Right kidney (tissue), 1 donor: ENCODE results near the gene GABBR2.

Experiments
- DNase-seq: peaks from one replicate; pipeline ENCODE4 v3.0.0-alpha.2; 2016

GABBR2 gene

DNA sequence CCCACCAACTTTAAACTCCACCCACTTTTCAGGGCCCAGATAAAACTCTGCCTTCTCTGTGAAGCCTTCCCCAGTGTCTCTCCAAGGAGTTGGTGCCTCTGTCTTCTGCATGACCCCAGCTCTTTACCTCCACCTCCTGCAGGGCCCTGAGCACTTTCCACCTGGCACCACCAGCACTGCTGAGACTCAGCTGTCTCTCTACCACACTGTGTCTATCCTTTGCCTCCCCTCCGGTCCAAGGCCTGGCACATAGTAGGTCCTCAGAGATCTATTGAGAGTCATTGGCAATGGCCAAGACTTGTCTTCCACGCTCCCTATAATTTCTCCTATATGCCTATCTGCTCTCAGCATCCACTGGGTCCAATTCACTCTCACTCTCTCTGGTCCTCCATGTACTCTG lies 12.9 kb upstream of the GABBR2 start:
- no peak for DNase-seq

DNA sequence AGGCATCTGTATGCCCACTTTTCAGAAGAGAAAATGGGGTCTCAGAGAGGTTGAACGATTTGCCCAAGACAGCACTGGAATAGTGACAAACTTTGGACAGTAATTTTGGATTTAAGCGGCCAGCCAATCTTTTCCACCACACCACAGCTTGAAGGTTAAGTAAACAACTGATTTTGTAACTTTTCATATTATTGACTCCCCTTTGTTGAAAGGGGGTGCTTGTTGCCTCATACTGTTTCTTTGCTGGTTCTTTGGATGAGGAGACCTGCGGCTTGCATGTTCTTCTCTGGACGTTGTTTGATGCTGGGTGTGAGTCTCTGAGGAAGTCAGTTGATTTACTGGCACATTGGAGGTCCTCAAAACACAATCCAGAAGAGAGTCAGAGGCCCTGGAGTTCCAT lies 11.7 kb upstream of the GABBR2 start:
- no peak for DNase-seq

DNA sequence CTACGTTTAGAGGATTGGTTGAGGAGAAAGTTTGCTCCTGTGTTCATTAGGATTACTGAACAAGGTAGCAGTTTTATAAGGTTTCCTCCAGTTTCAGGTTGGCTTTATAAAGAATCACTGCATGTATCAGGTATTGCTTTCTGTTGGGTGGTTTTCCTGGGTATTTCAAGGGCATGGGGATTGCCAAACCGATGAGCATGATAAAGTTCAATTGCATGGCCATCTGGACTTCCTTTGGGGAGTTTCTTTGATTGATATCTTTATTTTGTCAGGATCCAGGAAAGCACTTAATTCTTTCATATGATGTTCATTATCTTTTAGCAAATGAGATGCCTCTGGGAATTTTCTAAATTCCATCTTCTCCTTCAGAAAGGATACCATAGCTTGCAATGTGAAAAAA lies 10.3 kb upstream of the GABBR2 start:
- DNase-seq, result no peak

- DNase-seq, result no peak
These were observed 6.1 kb upstream of the GABBR2 start for GRCh38 chr9:98714833-98715232.

- no peak for DNase-seq
These were observed 4.3 kb upstream of the GABBR2 start for GRCh38 chr9:98712987-98713386.

GRCh38 chr9:98709968-98710965 lies 1.5 kb upstream of the GABBR2 start:
- DNase-seq, result peak; percentile 38

DNA sequence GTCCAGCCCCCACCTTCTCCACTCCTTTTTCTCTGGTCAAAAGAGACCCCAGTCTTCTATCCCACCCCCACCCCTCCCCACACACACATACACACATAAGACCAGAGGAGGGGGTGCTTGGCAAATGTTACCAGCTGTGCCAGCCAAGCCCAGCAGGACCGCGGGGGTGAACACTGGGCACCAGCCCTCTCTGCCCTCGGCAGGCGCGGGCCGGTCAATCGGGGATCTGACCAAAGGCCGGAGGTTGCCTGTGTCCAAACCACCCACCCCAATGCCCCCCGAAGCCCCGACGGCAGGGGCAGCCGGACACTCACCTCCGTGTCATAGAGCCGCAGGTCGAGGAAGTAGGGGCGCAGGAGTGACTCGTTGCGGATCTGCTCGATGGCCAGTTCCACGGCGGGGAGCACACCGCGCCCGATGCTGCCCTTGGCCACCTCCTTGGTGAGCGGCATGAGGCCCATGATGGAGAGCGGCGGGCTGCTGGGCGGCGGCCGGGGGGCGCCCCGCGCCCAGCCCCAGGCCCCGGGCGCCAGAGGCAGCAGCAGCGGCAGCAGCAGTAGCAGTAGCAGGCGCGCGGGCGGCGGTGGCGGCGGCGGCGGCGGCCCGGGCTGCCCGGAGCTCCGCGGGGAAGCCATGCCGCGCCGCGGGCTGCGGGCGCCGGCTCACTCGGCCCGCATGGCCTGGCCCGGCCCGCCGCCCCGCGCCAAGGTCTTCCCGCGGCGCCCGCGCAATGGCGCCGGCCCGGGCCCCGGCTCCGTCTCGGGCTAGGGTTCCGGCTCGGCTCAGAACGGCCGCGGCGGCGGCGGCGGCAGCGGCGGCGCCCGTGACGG lies 417 bp downstream of the GABBR2 start:
- peak; percentile 48 for DNase-seq

DNA sequence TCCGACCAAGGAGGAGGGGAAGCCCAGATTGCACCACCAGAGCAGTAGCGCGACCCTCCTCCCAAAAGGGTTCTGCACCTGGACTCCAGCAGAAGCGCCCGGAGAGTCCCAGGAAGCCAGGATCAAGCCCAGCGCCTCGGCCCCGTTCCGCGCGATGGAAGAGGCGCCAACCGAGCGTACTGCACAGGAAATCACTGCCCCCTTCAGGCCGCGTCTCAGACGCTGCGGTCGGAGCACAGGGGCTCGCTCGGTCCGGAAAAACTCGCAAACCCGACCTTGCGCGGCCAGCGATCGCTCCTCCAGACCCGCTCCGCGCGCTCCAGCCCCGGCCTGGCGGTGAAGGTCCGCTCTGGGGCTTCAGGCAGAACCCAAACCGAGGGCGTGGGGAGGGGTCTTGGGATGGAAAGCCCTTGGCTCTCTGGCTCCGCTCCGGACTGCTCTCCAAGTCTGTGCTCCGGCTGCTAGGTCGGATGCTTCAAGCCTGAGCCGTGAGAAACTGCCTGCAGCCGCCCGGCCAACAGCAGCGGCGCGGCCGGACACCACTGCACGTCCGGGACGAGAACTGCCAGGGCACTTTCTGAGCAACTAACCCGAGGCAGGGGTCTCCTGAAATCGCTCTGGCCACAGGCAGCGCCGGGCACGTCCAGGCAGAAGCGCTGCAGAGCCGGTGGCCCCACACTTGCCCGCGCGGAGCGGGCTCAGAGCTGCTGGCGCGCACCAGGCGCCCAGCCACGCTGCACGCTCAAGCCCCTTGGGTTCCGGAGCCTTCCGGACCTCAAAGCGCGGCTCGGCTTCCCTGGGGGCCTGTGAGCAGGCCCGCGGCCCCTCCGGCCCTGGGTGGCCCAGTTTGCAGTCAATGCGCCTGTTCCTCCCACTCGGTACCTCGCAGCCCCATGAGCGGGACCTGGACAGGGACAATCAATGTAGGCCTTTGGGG lies 1.3 kb downstream of the GABBR2 start:
- peak; percentile 93 for DNase-seq

DNA sequence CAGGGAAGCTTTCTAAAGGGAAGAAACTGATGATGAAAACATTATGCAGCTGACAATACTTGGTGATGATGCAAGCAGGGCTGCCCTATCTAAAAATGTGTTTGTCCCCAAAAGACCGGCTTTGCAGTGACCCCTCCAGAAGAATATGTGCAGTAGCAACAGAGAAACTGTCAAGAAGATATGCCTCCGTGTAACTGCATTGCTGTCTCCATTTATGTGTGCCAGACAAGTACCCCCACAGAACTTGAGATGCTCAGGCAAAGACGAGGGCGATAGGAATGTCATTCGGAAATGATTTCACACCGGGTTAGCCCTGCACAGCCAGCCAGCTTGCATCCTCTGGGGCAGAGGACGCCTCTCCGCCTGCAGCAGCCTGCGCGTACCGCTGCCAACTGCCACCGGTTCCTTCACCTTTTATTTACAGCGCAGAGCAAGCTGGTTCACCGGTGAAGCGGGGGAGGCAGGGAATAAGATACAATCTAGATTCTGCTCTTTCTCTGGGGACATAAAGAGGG lies 2.0 kb downstream of the GABBR2 start:
- DNase-seq, result no peak

DNA sequence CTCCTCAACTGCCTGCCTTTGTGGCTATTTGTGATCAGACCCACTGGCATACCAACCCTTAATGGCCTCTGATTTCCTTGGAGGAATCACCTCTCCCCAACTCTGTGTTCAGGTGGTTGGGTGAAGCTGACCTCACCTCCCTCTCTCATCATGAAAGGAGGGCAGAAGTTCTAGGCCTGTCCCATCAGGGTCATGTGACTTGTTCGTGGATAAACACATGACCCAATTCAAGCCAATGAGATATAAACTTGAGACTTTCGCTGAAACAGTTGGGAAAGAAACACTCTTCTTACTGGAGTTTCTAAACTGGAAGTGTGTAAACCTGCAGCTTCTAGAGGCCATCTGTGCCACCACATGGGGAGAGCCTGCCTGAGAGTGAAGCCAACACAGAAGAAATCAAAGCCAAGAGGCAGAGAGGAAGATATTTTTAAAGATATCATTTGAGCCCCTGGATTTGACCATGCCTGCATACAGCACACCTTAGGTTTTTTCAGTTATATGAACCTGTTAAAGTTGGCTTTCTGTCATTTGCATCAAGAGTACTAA lies 5.8 kb downstream of the GABBR2 start:
- DNase-seq, result no peak

DNA sequence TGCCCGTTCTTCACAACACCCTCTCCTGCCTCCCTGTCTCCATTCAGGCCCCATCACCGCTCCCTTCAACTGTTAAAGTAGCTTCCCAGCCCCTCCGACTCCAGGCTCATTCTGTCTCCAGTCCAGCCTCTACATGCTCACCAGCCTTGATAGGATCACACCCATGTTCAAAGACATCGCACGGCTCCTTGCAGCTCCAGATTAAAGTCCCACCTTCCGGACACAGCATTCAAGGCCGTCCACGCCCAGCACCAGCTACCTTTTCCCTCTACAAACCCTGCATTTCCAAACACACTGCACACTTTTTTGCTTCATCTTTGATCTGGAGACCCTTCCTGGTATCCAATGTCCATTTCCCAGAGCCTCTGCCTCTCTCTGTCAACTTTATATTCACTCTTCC lies 6.4 kb downstream of the GABBR2 start:
- DNase-seq, result no peak

DNA sequence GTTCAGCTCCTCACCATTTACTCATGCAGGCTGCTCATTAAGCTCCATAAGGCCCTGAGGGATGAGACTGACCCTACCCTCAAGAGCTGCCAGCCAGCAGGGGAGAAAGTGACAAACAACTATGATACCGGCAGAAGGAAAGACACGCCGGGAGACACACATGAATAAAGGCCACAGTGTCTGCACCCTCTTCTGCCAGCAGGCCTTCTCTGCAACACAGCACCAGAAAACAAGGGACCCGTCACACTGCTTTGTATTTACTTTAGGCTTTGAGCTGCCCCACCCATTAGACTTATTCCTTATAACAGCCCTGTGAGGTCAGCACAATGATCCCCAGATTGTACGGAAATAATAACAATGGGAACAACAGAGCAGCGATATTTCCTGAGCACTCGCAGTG lies 7.2 kb downstream of the GABBR2 start:
- DNase-seq, result no peak

DNA sequence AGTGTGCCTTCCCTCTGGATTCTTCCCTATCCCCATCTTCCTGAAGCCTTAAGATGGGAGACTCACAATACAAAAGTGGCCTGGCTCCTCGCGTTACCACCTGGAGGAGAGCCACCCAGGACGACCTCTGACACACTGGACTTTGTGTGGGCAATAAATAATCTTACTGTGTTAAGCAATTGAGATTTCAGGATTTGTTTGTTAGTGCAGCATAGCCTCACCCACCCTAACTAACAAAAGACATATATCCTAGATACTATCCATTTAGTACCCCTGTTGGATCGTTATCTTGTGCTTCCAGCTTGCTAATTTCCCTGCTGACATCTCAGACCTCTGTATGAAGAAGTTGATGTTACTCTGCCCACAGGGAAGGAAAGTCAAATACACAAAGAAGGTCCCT lies 7.9 kb downstream of the GABBR2 start:
- DNase-seq, result no peak

DNA sequence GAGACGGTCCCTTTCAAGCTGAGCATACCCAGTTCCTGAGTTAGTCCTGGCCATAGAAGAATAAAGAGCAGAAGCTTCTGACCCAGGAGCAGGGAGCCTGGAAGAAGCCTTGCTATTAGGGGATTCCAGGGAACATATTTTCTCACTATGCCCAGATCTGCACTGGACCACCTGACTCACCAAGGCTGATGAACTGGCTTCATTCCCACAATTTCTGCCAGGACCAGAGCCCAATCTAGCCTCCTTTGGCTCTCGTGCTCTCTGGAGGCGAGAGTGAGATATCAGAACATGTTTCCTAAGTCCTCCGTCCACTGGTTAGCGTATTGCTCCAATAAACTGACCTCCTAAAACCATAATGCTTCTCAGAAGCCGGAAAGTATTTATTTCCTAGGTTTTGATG lies 9.9 kb downstream of the GABBR2 start:
- no peak for DNase-seq

GRCh38 chr9:98694943-98695342 lies 13.8 kb downstream of the GABBR2 start:
- DNase-seq, result no peak

DNA sequence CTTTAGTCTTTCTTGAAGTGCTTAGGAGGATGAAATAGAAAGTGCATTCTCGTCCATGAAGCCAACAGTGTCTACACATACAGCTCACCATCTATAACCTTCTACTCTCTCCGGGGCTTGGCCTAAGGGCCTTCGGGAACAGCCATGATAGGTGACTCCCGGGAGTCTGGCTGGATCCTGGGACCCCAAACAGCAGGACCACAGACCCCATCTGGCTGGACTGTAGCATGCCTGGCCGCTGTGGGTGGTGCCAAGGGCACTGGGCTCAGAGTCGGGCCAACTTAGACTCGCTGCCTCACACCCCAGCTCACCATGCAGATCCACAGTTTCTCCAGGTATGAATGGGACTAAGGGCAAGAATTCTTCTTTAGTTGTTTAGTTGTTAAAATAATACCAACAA lies 16.3 kb downstream of the GABBR2 start:
- DNase-seq, result no peak

DNA sequence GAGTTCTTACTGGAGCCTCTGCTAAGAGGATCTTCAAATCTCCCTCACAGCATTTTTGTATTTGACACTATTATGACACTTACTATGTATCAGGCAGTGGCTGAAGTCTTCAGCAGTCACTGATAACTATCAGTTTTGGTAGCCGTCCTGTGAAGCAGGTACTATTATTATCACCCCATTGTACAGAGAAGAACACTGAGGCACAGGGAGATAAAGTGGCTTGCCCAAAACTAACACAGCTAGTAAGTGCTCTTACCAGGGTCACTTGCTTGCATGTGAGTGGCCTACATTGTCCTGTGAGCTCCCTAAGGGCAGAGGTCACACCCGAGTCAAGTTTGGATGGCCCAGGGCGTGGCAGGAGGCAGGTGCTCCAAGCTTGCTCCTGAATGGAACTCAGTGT lies 16.8 kb downstream of the GABBR2 start:
- DNase-seq, result no peak

GRCh38 chr9:98690686-98691085 lies 18.0 kb downstream of the GABBR2 start:
- no peak for DNase-seq

DNA sequence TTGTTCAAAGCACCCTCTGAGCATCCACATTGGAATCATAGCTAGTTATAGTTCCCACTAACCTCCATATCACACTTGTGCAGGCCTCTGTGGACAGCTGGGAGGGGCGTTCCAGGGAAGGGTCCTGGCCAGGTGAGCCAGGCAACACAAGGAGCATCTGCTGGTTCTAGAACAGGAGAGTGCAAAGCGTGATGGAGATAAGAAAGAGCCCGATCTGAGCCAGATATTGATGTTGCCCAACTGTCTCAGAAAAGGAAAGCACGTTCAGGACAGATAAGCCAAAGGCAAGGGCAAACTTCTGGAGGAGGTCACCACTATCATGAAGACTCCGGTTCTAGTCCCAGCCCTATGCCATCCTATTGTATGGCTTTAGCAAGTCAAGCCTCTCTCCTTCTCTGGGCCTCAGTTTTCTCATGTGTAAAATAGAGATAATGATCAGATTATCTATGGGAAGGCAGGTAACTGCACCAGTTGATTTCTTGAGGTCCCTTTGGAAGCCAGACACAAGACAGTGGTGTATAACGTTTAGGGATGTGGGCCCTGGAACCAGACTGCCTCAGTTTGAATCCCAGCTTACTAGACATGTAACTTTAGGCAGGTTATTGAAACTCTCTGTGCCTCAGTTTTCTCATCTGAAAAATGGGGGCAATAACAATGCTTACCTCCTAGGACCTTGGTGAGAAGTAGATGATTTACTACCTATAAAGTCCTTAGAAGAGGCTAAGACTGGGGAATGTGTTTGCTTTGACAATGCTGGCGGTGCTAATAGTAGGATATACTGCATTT lies 19.8 kb downstream of the GABBR2 start:
- DNase-seq, result no peak

DNA sequence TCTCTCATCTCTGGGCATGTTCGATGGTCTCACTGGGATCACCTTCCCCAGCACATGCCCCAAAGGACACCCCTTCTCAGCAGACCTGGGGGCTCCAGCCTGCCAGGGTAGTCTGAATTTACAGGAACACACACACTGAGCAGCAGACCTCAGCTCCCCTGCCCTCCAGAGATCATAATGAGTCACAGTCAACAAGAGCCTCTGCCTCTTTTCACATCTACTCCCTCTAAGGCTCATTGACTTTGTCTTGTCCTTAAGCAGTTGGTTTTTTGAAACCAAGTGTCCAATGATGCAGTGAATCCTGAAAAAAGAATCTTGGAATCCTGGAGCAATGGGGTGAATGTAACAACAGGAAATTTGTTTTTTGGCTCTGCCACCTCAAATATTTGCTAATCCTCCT lies 20.8 kb downstream of the GABBR2 start:
- DNase-seq, result no peak
